Mesendoderm (in vitro differentiated cells): ENCODE results near the gene CNTN2.
A peak's percentile ranks its signal among the peaks of the same experiment; 100 is the strongest.

ENCODE experiments used
- DNase-seq: peaks from one replicate; pipeline ENCODE4 v3.0.0; 2013
- H2AK5ac ChIP-seq: 2 replicates; pipeline ENCODE4 v1.6.1; 2013; ENCODE audit warnings: low read length, inconsistent platforms
- H2BK120ac ChIP-seq: 2 replicates; pipeline ENCODE4 v1.6.1; 2013; ENCODE audit warnings: low read depth, mild to moderate bottlenecking, low read length, moderate library complexity, mixed read lengths
- H2BK15ac ChIP-seq: replicated peaks from 2 replicates; pipeline ENCODE4 v1.6.1; 2013; ENCODE audit warnings: low read depth, mild to moderate bottlenecking, moderate library complexity
- H2BK5ac ChIP-seq: 2 replicates; pipeline ENCODE4 v1.6.1; 2013; ENCODE audit warnings: low read length, inconsistent platforms
- H3K18ac ChIP-seq: 2 replicates; pipeline ENCODE4 v1.6.1; 2013; ENCODE audit warnings: mild to moderate bottlenecking, low read length, mixed read lengths
- H3K23ac ChIP-seq: one replicate; pipeline ENCODE4 v1.6.1; 2013; ENCODE audit warnings: low read length
- H3K27ac ChIP-seq: 2 replicates; pipeline ENCODE4 v1.5.1; 2013; ENCODE audit warnings: low read depth, mild to moderate bottlenecking, inconsistent platforms, low read length, moderate library complexity
- H3K27me3 ChIP-seq: 2 replicates; pipeline ENCODE4 v1.6.1; 2013; ENCODE audit warnings: low read length, control low read depth, mild to moderate bottlenecking, inconsistent platforms; ENCODE audit not compliant: insufficient read depth, poor library complexity
- H3K36me3 ChIP-seq: 2 replicates; pipeline ENCODE4 v1.6.1; 2013; ENCODE audit warnings: low read length, inconsistent platforms; ENCODE audit not compliant: control insufficient read depth, insufficient read depth
- H3K4ac ChIP-seq: one replicate; pipeline ENCODE4 v1.6.1; 2013; ENCODE audit warnings: low read depth, mild to moderate bottlenecking, low read length, moderate library complexity
- H3K4me1 ChIP-seq: 2 replicates; pipeline ENCODE4 v1.6.1; 2013; ENCODE audit warnings: low read depth, low read length, inconsistent platforms; ENCODE audit not compliant: control insufficient read depth
- H3K4me2 ChIP-seq: 2 replicates; pipeline ENCODE4 v1.6.1; 2013; ENCODE audit warnings: low read length
- H3K4me3 ChIP-seq: 2 replicates; pipeline ENCODE4 v1.5.1; 2013; ENCODE audit warnings: mild to moderate bottlenecking, low read length
- H3K56ac ChIP-seq: one replicate; pipeline ENCODE4 v1.6.1; 2013; ENCODE audit warnings: low read length
- H3K79me1 ChIP-seq: 2 replicates; pipeline ENCODE4 v1.6.1; 2013; ENCODE audit warnings: low read length, inconsistent platforms
- H3K79me2 ChIP-seq: 2 replicates; pipeline ENCODE4 v1.6.1; 2013; ENCODE audit warnings: mild to moderate bottlenecking, low read length; ENCODE audit not compliant: control insufficient read depth, insufficient read depth
- H3K9ac ChIP-seq: 2 replicates; pipeline ENCODE4 v1.6.1; 2013; ENCODE audit warnings: low read length, inconsistent platforms
- H4K5ac ChIP-seq: one replicate; pipeline ENCODE4 v1.6.1; 2013; ENCODE audit warnings: low read length
- H4K8ac ChIP-seq: one replicate; pipeline ENCODE4 v1.6.1; 2013; ENCODE audit warnings: low read depth, mild to moderate bottlenecking, control low read depth, low read length, moderate library complexity
- WGBS: extraction: QIAGEN DNeasy Blood & Tissue Kit; methylation state at CpG from one replicate; pipeline ENCODE4 v1.1.7; 2013; ENCODE audit warnings: low lambda C conversion rate, missing lambda C conversion rate; ENCODE audit not compliant: insufficient coverage; ENCODE audit errors: extremely low coverage; 5-methylcytosine and 5-hydroxymethylcytosine counted together

CNTN2 gene

DNA sequence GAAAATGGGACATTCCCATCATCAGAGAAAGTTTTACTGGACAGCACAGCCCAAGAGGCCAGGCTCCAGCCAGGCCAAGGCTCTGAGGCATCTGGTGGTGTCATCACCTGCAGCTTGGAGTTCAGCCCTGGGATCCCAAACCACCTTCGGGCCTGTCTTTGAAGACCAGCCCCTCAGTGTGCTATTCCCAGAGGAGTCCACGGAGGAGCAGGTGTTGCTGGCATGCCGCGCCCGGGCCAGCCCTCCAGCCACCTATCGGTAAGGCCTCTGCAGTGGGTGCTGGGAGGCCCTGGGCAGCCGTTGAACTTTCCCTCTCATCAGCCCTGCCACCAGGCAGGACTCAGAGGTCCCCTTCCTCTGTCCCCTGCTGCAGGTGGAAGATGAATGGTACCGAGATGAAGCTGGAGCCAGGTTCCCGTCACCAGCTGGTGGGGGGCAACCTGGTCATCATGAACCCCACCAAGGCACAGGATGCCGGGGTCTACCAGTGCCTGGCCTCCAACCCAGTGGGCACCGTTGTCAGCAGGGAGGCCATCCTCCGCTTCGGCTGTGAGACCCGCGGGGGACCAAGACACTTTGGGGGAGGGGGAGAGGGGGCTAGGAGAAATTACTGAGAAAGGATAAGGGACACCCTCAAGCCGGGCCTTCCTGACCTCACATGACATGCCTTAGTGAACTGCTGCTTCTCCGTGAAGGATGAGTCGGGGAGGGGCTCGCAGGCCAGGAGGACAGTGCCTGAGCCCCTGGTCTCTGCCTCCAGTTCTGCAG is 15.0 kb downstream of the CNTN2 start:
- Histone ChIP-seq H3K4me2 (no peak overlapping the region), H3K4ac (no peak overlapping the region), H3K23ac (no peak overlapping the region), H2BK15ac (no peak overlapping the region), H2BK5ac (no peak overlapping the region), H3K4me3 (no peak overlapping the region), H3K18ac (no peak overlapping the region), H4K8ac (no peak overlapping the region), H2BK120ac (no peak overlapping the region), H3K36me3 (no peaks in the 10 kb centered on the region), H3K27ac (no peak overlapping the region), H3K9ac (no peak overlapping the region), H3K4me1 (no peaks in the 10 kb centered on the region), H3K79me2 (no peaks in the 10 kb centered on the region), H3K79me1 (no peaks in the 10 kb centered on the region), H3K56ac (no peak overlapping the region), H4K5ac (no peak overlapping the region), H2AK5ac (no peak overlapping the region), H3K27me3 (no peaks in the 10 kb centered on the region)
- DNase-seq = no peak
- WGBS = no CpG with 5 or more reads among the region's 19 CpGs

- Histone ChIP-seq H3K4me3 (no peak overlapping the region), H3K4me2 (no peak overlapping the region), H3K79me2 (no peaks in the 10 kb centered on the region), H3K18ac (no peak overlapping the region), H3K9ac (no peak overlapping the region), H4K5ac (no peak overlapping the region), H2BK15ac (no peak overlapping the region), H4K8ac (no peak overlapping the region), H3K23ac (no peak overlapping the region), H2BK120ac (no peak overlapping the region), H2AK5ac (no peak overlapping the region), H2BK5ac (no peak overlapping the region), H3K4ac (no peak overlapping the region), H3K27ac (no peak overlapping the region), H3K79me1 (no peaks in the 10 kb centered on the region), H3K4me1 (no peaks in the 10 kb centered on the region), H3K27me3 (no peaks in the 10 kb centered on the region), H3K56ac (no peak overlapping the region), H3K36me3 (no peaks in the 10 kb centered on the region)
- no peak for DNase-seq
- no CpG with 5 or more reads among the region's 12 CpGs for WGBS
These were observed 15.8 kb downstream of the CNTN2 start for GRCh38 chr1:205058853-205059252.

- H3K4me2 ChIP-seq = no peak overlapping the region
- H3K18ac ChIP-seq = no peak overlapping the region
- H3K27ac ChIP-seq = no peak overlapping the region
- no peak overlapping the region for H3K4ac ChIP-seq
- no CpG with 5 or more reads among the region's 6 CpGs for WGBS
- DNase-seq = no peak
- H3K9ac ChIP-seq = no peak overlapping the region
- no peaks in the 10 kb centered on the region for H3K27me3 ChIP-seq
- no peak overlapping the region for H2BK5ac ChIP-seq
- no peak overlapping the region for H2BK15ac ChIP-seq
- H4K8ac ChIP-seq = no peak overlapping the region
- H2BK120ac ChIP-seq = no peak overlapping the region
- no peaks in the 10 kb centered on the region for H3K79me1 ChIP-seq
- no peak overlapping the region for H3K56ac ChIP-seq
- H3K4me3 ChIP-seq = no peak overlapping the region
- H2AK5ac ChIP-seq = no peak overlapping the region
- H3K79me2 ChIP-seq = no peaks in the 10 kb centered on the region
- no peak overlapping the region for H3K23ac ChIP-seq
- no peaks in the 10 kb centered on the region for H3K4me1 ChIP-seq
- H4K5ac ChIP-seq = no peak overlapping the region
- H3K36me3 ChIP-seq = no peaks in the 10 kb centered on the region
These were observed 16.6 kb downstream of the CNTN2 start for GRCh38 chr1:205059660-205060059.

GRCh38 chr1:205060746-205061145 is 17.7 kb downstream of the CNTN2 start:
- Histone ChIP-seq H4K5ac (no peak overlapping the region), H3K79me1 (no peaks in the 10 kb centered on the region), H2BK120ac (no peak overlapping the region), H2AK5ac (no peak overlapping the region), H2BK5ac (no peak overlapping the region), H3K79me2 (no peaks in the 10 kb centered on the region), H3K27ac (no peak overlapping the region), H3K23ac (no peak overlapping the region), H3K36me3 (no peaks in the 10 kb centered on the region), H2BK15ac (no peak overlapping the region), H3K27me3 (no peaks in the 10 kb centered on the region), H3K9ac (no peak overlapping the region), H3K18ac (no peak overlapping the region), H3K56ac (no peak overlapping the region), H3K4ac (no peak overlapping the region), H4K8ac (no peak overlapping the region), H3K4me3 (no peak overlapping the region), H3K4me2 (no peak overlapping the region), H3K4me1 (no peaks in the 10 kb centered on the region)
- WGBS = no CpG with 5 or more reads among the region's 10 CpGs
- no peak for DNase-seq

GRCh38 chr1:205061227-205061626 is 18.2 kb downstream of the CNTN2 start:
- Histone ChIP-seq H3K4me2 (no peak overlapping the region), H3K56ac (peak overlapping the region; percentile 57), H3K4me3 (no peak overlapping the region), H3K18ac (no peak overlapping the region), H3K27me3 (no peaks in the 10 kb centered on the region), H2BK15ac (no peak overlapping the region), H4K8ac (no peak overlapping the region), H3K79me2 (no peaks in the 10 kb centered on the region), H3K4ac (no peak overlapping the region), H2BK5ac (no peak overlapping the region), H3K23ac (no peak overlapping the region), H3K4me1 (no peaks in the 10 kb centered on the region), H2BK120ac (no peak overlapping the region), H2AK5ac (no peak overlapping the region), H3K27ac (no peak overlapping the region), H3K9ac (no peak overlapping the region), H3K79me1 (no peaks in the 10 kb centered on the region), H4K5ac (no peak overlapping the region), H3K36me3 (no peaks in the 10 kb centered on the region)
- no CpG with 5 or more reads among the region's 14 CpGs for WGBS
- no peak for DNase-seq

GRCh38 chr1:205061665-205062069 is 18.7 kb downstream of the CNTN2 start:
- Histone ChIP-seq H2BK15ac (no peak overlapping the region), H3K9ac (no peak overlapping the region)

More at GRCh38 chr1:205061665-205062069, 18.7 kb downstream of the CNTN2 start:
- Histone ChIP-seq H3K27me3 (no peaks in the 10 kb centered on the region), H3K18ac (no peak overlapping the region), H4K5ac (no peak overlapping the region), H3K79me2 (no peaks in the 10 kb centered on the region), H2BK5ac (no peak overlapping the region), H3K4me3 (no peak overlapping the region), H3K23ac (no peak overlapping the region), H3K56ac (no peak overlapping the region), H2BK120ac (no peak overlapping the region), H2AK5ac (no peak overlapping the region), H3K4me2 (no peak overlapping the region), H3K79me1 (no peaks in the 10 kb centered on the region), H3K36me3 (no peaks in the 10 kb centered on the region), H3K4ac (no peak overlapping the region), H3K27ac (no peak overlapping the region), H3K4me1 (no peaks in the 10 kb centered on the region), H4K8ac (no peak overlapping the region)
- peak; percentile 88 for DNase-seq
- WGBS = no CpG with 5 or more reads among the region's 13 CpGs
